Fibroblast of lung (primary cell): ENCODE measurements around the gene HIVEP1.

Source experiments
- EZH2 ChIP-seq: IDR thresholded peaks from 2 replicates; pipeline ENCODE4 v1.5.1; 2012; ENCODE audit warnings: low read length, control low read depth, mild to moderate bottlenecking; ENCODE audit errors: missing control alignments
- TF ChIP-seq, protein P1 (sequence below), 2 donors: IDR thresholded peaks in 1 of 2; conservative IDR thresholded peaks in 1 of 2; 1 replicate in 1 of 2; 2 replicates in 1 of 2; pipeline ENCODE4 v1.5.1; 2011 to 2012; ENCODE audit warnings: low read length in 2 of 2, control low read depth in 1 of 2, inconsistent platforms in 1 of 2, low read depth in 1 of 2, mild to moderate bottlenecking in 1 of 2

DNA sequence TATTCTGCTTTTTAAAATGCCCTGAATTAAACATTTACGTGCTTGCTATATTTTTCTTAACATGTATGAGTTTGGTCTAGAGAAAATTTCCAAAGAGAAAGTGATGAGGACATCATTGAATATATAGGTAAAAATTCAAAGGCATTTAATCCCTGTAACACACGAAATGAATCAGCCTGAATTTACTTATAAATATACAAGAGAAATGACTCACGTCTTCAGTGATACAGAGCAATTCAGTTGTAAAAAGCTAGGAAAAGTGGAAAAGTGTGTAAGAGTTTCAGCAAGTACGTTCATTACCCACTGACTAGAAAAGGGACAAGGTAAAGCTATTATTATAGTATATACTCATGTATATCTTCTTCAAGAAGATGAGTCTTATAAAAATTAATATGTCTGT lies 124.8 kb downstream of the HIVEP1 start:
- TF ChIP-seq, protein P1, sequence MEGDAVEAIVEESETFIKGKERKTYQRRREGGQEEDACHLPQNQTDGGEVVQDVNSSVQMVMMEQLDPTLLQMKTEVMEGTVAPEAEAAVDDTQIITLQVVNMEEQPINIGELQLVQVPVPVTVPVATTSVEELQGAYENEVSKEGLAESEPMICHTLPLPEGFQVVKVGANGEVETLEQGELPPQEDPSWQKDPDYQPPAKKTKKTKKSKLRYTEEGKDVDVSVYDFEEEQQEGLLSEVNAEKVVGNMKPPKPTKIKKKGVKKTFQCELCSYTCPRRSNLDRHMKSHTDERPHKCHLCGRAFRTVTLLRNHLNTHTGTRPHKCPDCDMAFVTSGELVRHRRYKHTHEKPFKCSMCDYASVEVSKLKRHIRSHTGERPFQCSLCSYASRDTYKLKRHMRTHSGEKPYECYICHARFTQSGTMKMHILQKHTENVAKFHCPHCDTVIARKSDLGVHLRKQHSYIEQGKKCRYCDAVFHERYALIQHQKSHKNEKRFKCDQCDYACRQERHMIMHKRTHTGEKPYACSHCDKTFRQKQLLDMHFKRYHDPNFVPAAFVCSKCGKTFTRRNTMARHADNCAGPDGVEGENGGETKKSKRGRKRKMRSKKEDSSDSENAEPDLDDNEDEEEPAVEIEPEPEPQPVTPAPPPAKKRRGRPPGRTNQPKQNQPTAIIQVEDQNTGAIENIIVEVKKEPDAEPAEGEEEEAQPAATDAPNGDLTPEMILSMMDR (conservative IDR thresholded peaks at IDR 0.05 in 1 of 2, IDR thresholded peaks at IDR 0.05 in 1 of 2; ENCODE audit: low read depth in 1 of 2, low read length in 2 of 2), result no peak
- no peak for TF ChIP-seq EZH2
